Measurements from ENCODE around the gene BCAM. TPM values are rescaled to one million over a fixed set of nuclear protein-coding genes. Genes with fewer than 3 reads are reported as not detected.

The BCAM gene
- total and polyA plus RNA-seq, 7 donors = 1.2 to 36.3 (median 11.8) TPM

- no peaks in the 10 kb centered on the region for H3K36me3 ChIP-seq
- H3K9me3 ChIP-seq = no peaks in the 10 kb centered on the region
- WGBS, 2 donors = 90 to 93% methylated on average over 38 of the region's 38 CpGs
- no peaks in the 10 kb centered on the region for H3K27me3 ChIP-seq
- intact Hi-C loops (cut with DNase I) = no loop called here
- peaks cover 0 to 24% (median 17%) of the 10 kb centered on the region in 4 donors for H3K4me1 ChIP-seq
- H3K27ac ChIP-seq = no peak overlapping the region
- TF ChIP-seq EP300 (IDR thresholded peaks at IDR 0.05) = no peak
- no peak for TF ChIP-seq CTCF (IDR thresholded peaks at IDR 0.05)
- no peak for TF ChIP-seq POLR2A (IDR thresholded peaks at IDR 0.05)
- TF ChIP-seq POLR2AphosphoS5 (IDR thresholded peaks at IDR 0.05) = no peak
- DNase-seq = no peak
- no peak overlapping the region for H3K4me3 ChIP-seq
Measured at GRCh38 chr19:44813070-44813840, 4.4 kb downstream of the BCAM start.

- peaks cover 0 to 17% (median 11%) of the 10 kb centered on the region in 4 donors for H3K4me1 ChIP-seq
- H3K36me3 ChIP-seq = no peaks in the 10 kb centered on the region
- DNase-seq = no peak
- no peaks in the 10 kb centered on the region for H3K9me3 ChIP-seq
- no peak for TF ChIP-seq CTCF (IDR thresholded peaks at IDR 0.05)
- TF ChIP-seq POLR2AphosphoS5 (IDR thresholded peaks at IDR 0.05) = no peak
- TF ChIP-seq POLR2A (IDR thresholded peaks at IDR 0.05) = no peak
- no peak for TF ChIP-seq EP300 (IDR thresholded peaks at IDR 0.05)
- no peak overlapping the region for H3K27ac ChIP-seq
- H3K4me3 ChIP-seq = no peak overlapping the region
- no peaks in the 10 kb centered on the region for H3K27me3 ChIP-seq
- intact Hi-C loops (cut with DNase I) = no loop called here
- WGBS, 2 donors = 88 to 91% methylated on average over 16 of the region's 16 CpGs
Measured at GRCh38 chr19:44813841-44814470, 5.1 kb downstream of the BCAM start.

GRCh38 chr19:44814517-44814916, 5.6 kb downstream of the BCAM start:
- no peak for DNase-seq
- H3K27me3 ChIP-seq = no peaks in the 10 kb centered on the region
- no peaks in the 10 kb centered on the region for H3K36me3 ChIP-seq
- WGBS, 2 donors = 90 to 91% methylated on average over 17 of the region's 17 CpGs
- H3K27ac ChIP-seq = no peak overlapping the region
- intact Hi-C loops (cut with DNase I) = no loop called here
- H3K9me3 ChIP-seq = no peaks in the 10 kb centered on the region
- H3K4me1 ChIP-seq = peaks cover 0 to 12% (median 5%) of the 10 kb centered on the region in 4 donors
- no peak overlapping the region for H3K4me3 ChIP-seq
- TF ChIP-seq CTCF (IDR thresholded peaks at IDR 0.05) = no peak
- no peak for TF ChIP-seq POLR2A (IDR thresholded peaks at IDR 0.05)
- no peak for TF ChIP-seq EP300 (IDR thresholded peaks at IDR 0.05)
- no peak for TF ChIP-seq POLR2AphosphoS5 (IDR thresholded peaks at IDR 0.05)

GRCh38 chr19:44816301-44816700, 7.4 kb downstream of the BCAM start:
- TF ChIP-seq POLR2A (IDR thresholded peaks at IDR 0.05) (no peak), EP300 (IDR thresholded peaks at IDR 0.05) (no peak), POLR2AphosphoS5 (IDR thresholded peaks at IDR 0.05) (no peak), CTCF (IDR thresholded peaks at IDR 0.05) (no peak)
- Histone ChIP-seq H3K27me3 (peaks cover 0 to 12% (median 5%) of the 10 kb centered on the region in 3 donors), H3K4me3 (no peak overlapping the region), H3K27ac (no peak overlapping the region), H3K36me3 (no peaks in the 10 kb centered on the region), H3K4me1 (peaks cover 0 to 10% (median 8%) of the 10 kb centered on the region in 4 donors), H3K9me3 (no peaks in the 10 kb centered on the region)
- 81 to 87% methylated on average over 2 of the region's 2 CpGs for WGBS, 2 donors
- intact Hi-C loops (cut with DNase I) = no loop called here
- no peak for DNase-seq

Data from sigmoid colon (tissue), 7 donors.